Measurements from ENCODE around the gene SHOC1. TPM values are rescaled to one million over a fixed set of nuclear protein-coding genes. Genes with fewer than 3 reads are reported as not detected.

Gene SHOC1
- total and polyA plus RNA-seq, 2 donors (not counting 1 experiment from before 2014, with no cell fraction given), result not detected

DNA sequence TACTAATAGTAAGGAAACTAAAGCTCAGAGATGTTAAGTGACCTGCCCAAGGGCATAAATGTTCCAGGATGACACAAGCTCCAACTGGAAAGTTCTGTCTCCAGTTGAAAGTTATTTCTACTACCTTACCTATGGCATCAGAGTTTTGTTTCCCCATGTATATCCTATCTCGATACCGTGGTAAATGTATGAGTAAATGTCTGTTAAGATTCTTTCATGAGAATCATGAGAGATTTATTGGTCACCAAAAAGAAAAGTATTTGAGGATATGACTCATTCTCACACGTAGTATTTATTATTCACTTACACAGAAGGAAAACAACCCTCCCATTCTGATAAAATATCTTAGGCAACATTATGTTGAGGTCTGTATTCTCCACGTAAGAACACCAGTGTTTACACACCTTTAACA is 11.1 kb upstream of the SHOC1 start:
- Histone ChIP-seq H3K4me2 (replicated peaks; ENCODE audit: low read depth, low read length, poor library complexity, severe bottlenecking) (no peak overlapping the region), H3K79me2 (ENCODE audit: control insufficient read depth, insufficient read depth, low read length) (no peaks in the 10 kb centered on the region), H4K20me1 (ENCODE audit: control insufficient read depth, insufficient read depth, low read length, poor library complexity, severe bottlenecking) (no peaks in the 10 kb centered on the region), H3K4me1 (ENCODE audit: control insufficient read depth in 2 of 2, insufficient read depth in 2 of 2, low read length in 2 of 2) (no peaks in the 10 kb centered on the region), H3K9me3 (ENCODE audit: control extremely low read depth in 1 of 3, control insufficient read depth in 2 of 3, insufficient read depth in 1 of 3, low read length in 2 of 3) (no peaks in the 10 kb centered on the region), H3K9ac (ENCODE audit: low read length) (no peak overlapping the region), H3K36me3 (replicated peaks in 1 of 2; ENCODE audit: control extremely low read depth in 1 of 2, control insufficient read depth in 1 of 2, extremely low read depth in 1 of 2, insufficient read depth in 2 of 2, low read length in 1 of 2) (no peaks in the 10 kb centered on the region), H3K4me3 (ENCODE audit: control extremely low read depth in 1 of 5, extremely low read depth in 1 of 5, insufficient read depth in 1 of 5, low read depth in 2 of 5, low read length in 4 of 5) (no peak overlapping the region), H3K27ac (ENCODE audit: low read length in 2 of 2) (no peak overlapping the region), H3K27me3 (replicated peaks in 1 of 4; ENCODE audit: control extremely low read depth in 1 of 4, control insufficient read depth in 3 of 4, insufficient read depth in 4 of 4, low read length in 3 of 4) (no peaks in the 10 kb centered on the region), H2AFZ (ENCODE audit: insufficient read depth, low read depth, low read length, poor library complexity, severe bottlenecking) (no peak overlapping the region)
- Mint-ChIP-seq H3K27me3 (no peaks in the 10 kb centered on the region), H3K9me3 (ENCODE audit: insufficient read depth) (no peaks in the 10 kb centered on the region), H3K4me1 (peaks cover 6% of the 10 kb centered on the region), H3K4me3 (no peak overlapping the region), H3K27ac (no peak overlapping the region)
- DNase-seq (no peak), ATAC-seq (ENCODE audit: low read depth) (no peak)
- TF ChIP-seq EZH2 (IDR thresholded peaks at IDR 0.05; ENCODE audit: borderline replicate concordance, insufficient read depth, low read depth, low read length, poor library complexity, severe bottlenecking), result no peak
- TF ChIP-seq, protein P1, sequence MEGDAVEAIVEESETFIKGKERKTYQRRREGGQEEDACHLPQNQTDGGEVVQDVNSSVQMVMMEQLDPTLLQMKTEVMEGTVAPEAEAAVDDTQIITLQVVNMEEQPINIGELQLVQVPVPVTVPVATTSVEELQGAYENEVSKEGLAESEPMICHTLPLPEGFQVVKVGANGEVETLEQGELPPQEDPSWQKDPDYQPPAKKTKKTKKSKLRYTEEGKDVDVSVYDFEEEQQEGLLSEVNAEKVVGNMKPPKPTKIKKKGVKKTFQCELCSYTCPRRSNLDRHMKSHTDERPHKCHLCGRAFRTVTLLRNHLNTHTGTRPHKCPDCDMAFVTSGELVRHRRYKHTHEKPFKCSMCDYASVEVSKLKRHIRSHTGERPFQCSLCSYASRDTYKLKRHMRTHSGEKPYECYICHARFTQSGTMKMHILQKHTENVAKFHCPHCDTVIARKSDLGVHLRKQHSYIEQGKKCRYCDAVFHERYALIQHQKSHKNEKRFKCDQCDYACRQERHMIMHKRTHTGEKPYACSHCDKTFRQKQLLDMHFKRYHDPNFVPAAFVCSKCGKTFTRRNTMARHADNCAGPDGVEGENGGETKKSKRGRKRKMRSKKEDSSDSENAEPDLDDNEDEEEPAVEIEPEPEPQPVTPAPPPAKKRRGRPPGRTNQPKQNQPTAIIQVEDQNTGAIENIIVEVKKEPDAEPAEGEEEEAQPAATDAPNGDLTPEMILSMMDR (IDR thresholded peaks at IDR 0.05), result no peak
- WGBS (ENCODE audit: insufficient coverage), result no CpG with 5 or more reads among the region's 4 CpGs
- intact Hi-C loops (cut with micrococcal nuclease), result no loop called here
- ChIA-PET POLR2A (interaction anchor here (0.6 kb wide), 1 partner anchor 24 kb away, joined by 9 read pairs; no protein-coding TSS in a partner anchor), CTCF (no interaction called here)

DNA sequence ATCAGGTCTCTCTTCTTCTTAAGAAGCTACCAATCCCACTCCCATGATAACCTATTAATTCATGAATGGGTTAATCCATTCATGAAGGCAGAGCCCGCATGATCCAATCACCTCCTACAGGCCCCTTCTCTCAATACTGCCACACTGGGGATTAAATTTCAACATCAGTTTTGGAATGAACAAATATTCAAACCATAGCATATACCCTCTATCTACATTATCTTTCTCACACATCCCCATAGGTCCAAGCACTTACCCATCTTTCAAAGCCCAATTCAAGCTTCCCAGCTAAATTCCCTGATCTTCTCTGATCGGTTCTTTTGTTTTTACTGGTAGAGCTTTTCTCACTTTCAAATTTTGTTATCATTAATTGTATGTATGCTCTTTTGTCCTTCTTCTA is 10.5 kb upstream of the SHOC1 start:
- no peak overlapping the region for H3K4me2 ChIP-seq (replicated peaks; ENCODE audit: low read depth, low read length, poor library complexity, severe bottlenecking)

More for the DNA sequence above, 10.5 kb upstream of the SHOC1 start:
- ChIA-PET CTCF (interaction anchor here (0.7 kb wide), 1 partner anchor 43 kb away, joined by 3 read pairs; no protein-coding TSS in a partner anchor), POLR2A (interaction anchor here (0.6 kb wide), 1 partner anchor 24 kb away, joined by 9 read pairs; no protein-coding TSS in a partner anchor)
- Histone ChIP-seq H2AFZ (ENCODE audit: insufficient read depth, low read depth, low read length, poor library complexity, severe bottlenecking) (no peak overlapping the region), H3K4me1 (ENCODE audit: control insufficient read depth in 2 of 2, insufficient read depth in 2 of 2, low read length in 2 of 2) (no peaks in the 10 kb centered on the region), H4K20me1 (ENCODE audit: control insufficient read depth, insufficient read depth, low read length, poor library complexity, severe bottlenecking) (no peaks in the 10 kb centered on the region), H3K4me3 (ENCODE audit: control extremely low read depth in 1 of 5, extremely low read depth in 1 of 5, insufficient read depth in 1 of 5, low read depth in 2 of 5, low read length in 4 of 5) (no peak overlapping the region), H3K9ac (ENCODE audit: low read length) (no peak overlapping the region), H3K9me3 (ENCODE audit: control extremely low read depth in 1 of 3, control insufficient read depth in 2 of 3, insufficient read depth in 1 of 3, low read length in 2 of 3) (no peaks in the 10 kb centered on the region), H3K36me3 (replicated peaks in 1 of 2; ENCODE audit: control extremely low read depth in 1 of 2, control insufficient read depth in 1 of 2, extremely low read depth in 1 of 2, insufficient read depth in 2 of 2, low read length in 1 of 2) (no peaks in the 10 kb centered on the region), H3K27me3 (replicated peaks in 1 of 4; ENCODE audit: control extremely low read depth in 1 of 4, control insufficient read depth in 3 of 4, insufficient read depth in 4 of 4, low read length in 3 of 4) (no peaks in the 10 kb centered on the region), H3K27ac (ENCODE audit: low read length in 2 of 2) (no peak overlapping the region), H3K79me2 (ENCODE audit: control insufficient read depth, insufficient read depth, low read length) (no peaks in the 10 kb centered on the region)
- H3K9me3 Mint-ChIP-seq (ENCODE audit: insufficient read depth), result no peaks in the 10 kb centered on the region
- H3K27me3 Mint-ChIP-seq, result no peaks in the 10 kb centered on the region
- ATAC-seq (ENCODE audit: low read depth) (no peak), DNase-seq (no peak)
- no peak for TF ChIP-seq EZH2 (IDR thresholded peaks at IDR 0.05; ENCODE audit: borderline replicate concordance, insufficient read depth, low read depth, low read length, poor library complexity, severe bottlenecking)
- TF ChIP-seq, protein P1 (IDR thresholded peaks at IDR 0.05), result no peak
- no peak overlapping the region for H3K4me3 Mint-ChIP-seq
- peaks cover 6% of the 10 kb centered on the region for H3K4me1 Mint-ChIP-seq
- intact Hi-C loops (cut with micrococcal nuclease), result no loop called here
- 92% methylated on average over 1 of the region's 2 CpGs for WGBS (ENCODE audit: insufficient coverage)
- H3K27ac Mint-ChIP-seq, result no peak overlapping the region

Measured in B cell (primary cell).